GM23338 (cell line): ENCODE data around the gene OR5K2. TPM values are rescaled to one million over a fixed set of nuclear protein-coding genes. Genes with fewer than 3 reads are reported as not detected.

Experiments
- ATAC-seq: fragments of 200-7000 bp; cut with Tn5 transposase; 3 replicates; pipeline ENCODE4 v1.9.1; 2020
- DNase-seq: peaks from one replicate; pipeline ENCODE4 v3.0.0-alpha.2; 2015; ENCODE audit warnings: low spot score
- H2AFZ ChIP-seq: fragments of 200-600 bp; sonication (generic); 2 replicates; pipeline ENCODE4 v1.8.0; 2016; ENCODE audit warnings: antibody characterized with exemption, mild to moderate bottlenecking, moderate library complexity
- H3F3A ChIP-seq: fragments of 200-600 bp; sonication (generic); replicated peaks from 2 replicates; pipeline ENCODE4 v1.8.0; 2017; ENCODE audit warnings: antibody characterized with exemption, mixed run types, low read depth
- H3K27ac ChIP-seq: fragments of 200-600 bp; sonication (generic); 2 replicates; pipeline ENCODE4 v1.6.1; 2016; ENCODE audit warnings: low read depth
- H3K27me3 ChIP-seq: fragments of 200-600 bp; sonication (generic); 2 replicates; pipeline ENCODE4 v1.8.0; 2016; ENCODE audit warnings: mild to moderate bottlenecking, mixed run types, moderate library complexity; ENCODE audit not compliant: insufficient read depth
- H3K36me3 ChIP-seq: fragments of 200-600 bp; sonication (generic); 2 replicates; pipeline ENCODE4 v1.8.0; 2016; ENCODE audit warnings: mild to moderate bottlenecking; ENCODE audit not compliant: insufficient read depth
- H3K4me1 ChIP-seq: fragments of 200-600 bp; sonication (generic); 2 replicates; pipeline ENCODE4 v1.8.0; 2016; ENCODE audit warnings: mild to moderate bottlenecking, moderate library complexity; ENCODE audit not compliant: insufficient read depth
- H3K4me2 ChIP-seq: fragments of 200-600 bp; sonication (generic); 2 replicates; pipeline ENCODE4 v1.7.1; 2017; ENCODE audit warnings: mixed run types
- H3K4me3 ChIP-seq: fragments of 200-600 bp; sonication (generic); 2 replicates; pipeline ENCODE4 v1.6.1; 2016; ENCODE audit warnings: mixed run types
- H3K79me2 ChIP-seq: fragments of 200-600 bp; sonication (generic); replicated peaks from 2 replicates; pipeline ENCODE4 v1.8.0; 2017; ENCODE audit warnings: mild to moderate bottlenecking; ENCODE audit not compliant: insufficient read depth
- H3K9me2 ChIP-seq: fragments of 200-600 bp; sonication (generic); 2 replicates; pipeline ENCODE4 v1.8.0; 2017; ENCODE audit not compliant: insufficient read depth
- H4K20me1 ChIP-seq: fragments of 200-600 bp; sonication (generic); replicated peaks from 2 replicates; pipeline ENCODE4 v1.8.0; 2017; ENCODE audit warnings: mild to moderate bottlenecking; ENCODE audit not compliant: insufficient read depth
- H3K27ac Mint-ChIP-seq: 2 replicates; pipeline ENCODE4 v1.8.0; 2020; ENCODE audit warnings: inconsistent platforms, mild to moderate bottlenecking, moderate library complexity, mixed read lengths
- H3K27me3 Mint-ChIP-seq: 3 replicates; pipeline ENCODE4 v1.8.0; 2022; ENCODE audit warnings: low read depth, mild to moderate bottlenecking, moderate library complexity, mixed read lengths, inconsistent platforms; ENCODE audit not compliant: insufficient read depth, poor library complexity
- H3K36me3 Mint-ChIP-seq: 3 replicates; pipeline ENCODE4 v1.8.0; 2021; ENCODE audit warnings: low read depth, mild to moderate bottlenecking, inconsistent platforms, moderate library complexity, mixed read lengths
- H3K4me1 Mint-ChIP-seq: 3 replicates; pipeline ENCODE4 v1.8.0; 2020; ENCODE audit warnings: mild to moderate bottlenecking, inconsistent platforms, mixed read lengths
- H3K4me3 Mint-ChIP-seq: 3 replicates; pipeline ENCODE4 v1.8.0; 2021; ENCODE audit warnings: moderate library complexity, mild to moderate bottlenecking, inconsistent platforms, mixed read lengths
- H3K9me3 Mint-ChIP-seq: 3 replicates; pipeline ENCODE4 v1.8.0; 2020; ENCODE audit warnings: moderate library complexity, mild to moderate bottlenecking, inconsistent platforms, mixed read lengths
- CREB1 ChIP-seq: fragments of 250-450 bp; sonication (Bioruptor Pico); IDR thresholded peaks from 2 replicates; pipeline ENCODE4 v1.5.0; 2020; ENCODE audit warnings: low read depth, mild to moderate bottlenecking, moderate library complexity
- EZH2phosphoT487 ChIP-seq: fragments of 200-600 bp; sonication (generic); IDR thresholded peaks from one replicate; pipeline ENCODE4 v1.8.1; 2018; ENCODE audit warnings: antibody characterized with exemption; ENCODE audit not compliant: unreplicated experiment
- JUNB ChIP-seq: IDR thresholded peaks from one replicate; pipeline ENCODE4 v1.6.1; 2016; ENCODE audit warnings: antibody characterized with exemption; ENCODE audit not compliant: unreplicated experiment
- STAT1 ChIP-seq: IDR thresholded peaks from one replicate; pipeline ENCODE4 v1.6.1; 2016; ENCODE audit warnings: antibody characterized with exemption; ENCODE audit not compliant: unreplicated experiment
- ZNF114 ChIP-seq: fragments of 250-450 bp; sonication (Bioruptor Pico); IDR thresholded peaks from 2 replicates; pipeline ENCODE4 v1.5.0; 2020; ENCODE audit warnings: mild to moderate bottlenecking, moderate library complexity
- polyA plus RNA-seq: library from polyadenylated mRNA; unstranded; fragments of >200 nt; fragmentation: Nextera tagmentation; extraction: Ambion mirVana; gene quantifications from 2 replicates; pipeline ENCODE4 v1.2.1, GENCODE V29; 2016
- total RNA-seq: library from RNA; depleted of rRNA; stranded (reverse); fragments of >200 nt; shearing (Covaris generic); gene quantifications from 2 replicates; pipeline ENCODE4 v1.2.3, GENCODE V29; 2014
- TF ChIP-seq, protein P1 (sequence below): fragments of 250-450 bp; sonication (Bioruptor Pico); IDR thresholded peaks from 2 replicates; pipeline ENCODE4 v1.5.0; 2020; ENCODE audit warnings: mild to moderate bottlenecking, moderate library complexity
- TF ChIP-seq, protein P2 (sequence below): IDR thresholded peaks from 2 replicates; pipeline ENCODE4 v1.6.1; 2016; ENCODE audit warnings: antibody characterized with exemption
- TF ChIP-seq, protein P3 (sequence below), 2 experiments: fragments of 200-600 bp in 1 of 2; sonication (generic) in 1 of 2; conservative IDR thresholded peaks; 2 replicates each; pipeline versions ENCODE4 v1.5.1 to v1.6.1; 2016 to 2017; ENCODE audit warnings: antibody characterized with exemption in 2 of 2, low read depth in 2 of 2, mild to moderate bottlenecking in 2 of 2, moderate library complexity in 1 of 2
- TF ChIP-seq, protein P4 (sequence below): IDR thresholded peaks from one replicate; pipeline ENCODE4 v1.6.1; 2018; ENCODE audit warnings: antibody characterized with exemption; ENCODE audit not compliant: unreplicated experiment

OR5K2 gene
- total and polyA plus RNA-seq, 2 experiments from 2014 or later: not detected

DNA sequence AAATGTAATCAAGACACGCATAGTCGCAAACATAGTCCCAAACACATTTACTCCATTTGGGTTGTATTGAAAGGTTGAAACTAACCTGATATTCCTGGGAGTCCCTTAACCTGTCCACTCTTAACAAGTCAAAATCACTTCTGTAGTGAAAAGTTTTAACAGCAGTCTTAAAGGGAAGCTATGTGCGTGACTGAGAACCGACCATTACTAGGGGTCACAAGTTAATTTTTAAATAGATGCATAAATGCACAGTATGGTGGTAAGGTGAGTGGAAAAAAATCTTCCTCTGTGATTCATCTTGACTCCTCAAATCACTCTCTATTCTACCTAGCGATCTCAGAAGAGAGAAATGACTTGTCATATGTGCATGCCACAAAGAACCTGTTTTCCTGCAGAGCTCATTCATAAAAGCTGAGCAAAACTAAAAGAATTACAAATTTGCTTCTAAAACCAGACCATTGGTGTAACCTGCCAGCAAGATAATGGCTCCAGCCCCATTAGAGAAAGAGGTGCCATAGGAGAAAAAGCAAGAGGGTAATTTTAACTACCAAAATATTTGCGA lies 39.1 kb downstream of the OR5K2 start:
- no peaks in the 10 kb centered on the region for H3K4me1 Mint-ChIP-seq
- H3K4me3 Mint-ChIP-seq: no peak overlapping the region
- no peak overlapping the region for H3K27ac Mint-ChIP-seq
- DNase-seq: no peak
- H3K36me3 ChIP-seq: no peaks in the 10 kb centered on the region
- no peak overlapping the region for H3K4me3 ChIP-seq
- no peaks in the 10 kb centered on the region for H3K79me2 ChIP-seq
- no peak for ATAC-seq
- no peaks in the 10 kb centered on the region for H3K9me2 ChIP-seq
- H4K20me1 ChIP-seq: no peaks in the 10 kb centered on the region
- H3K27me3 Mint-ChIP-seq: peaks cover 2% of the 10 kb centered on the region
- no peaks in the 10 kb centered on the region for H3F3A ChIP-seq
- H3K36me3 Mint-ChIP-seq: no peaks in the 10 kb centered on the region
- TF ChIP-seq EZH2phosphoT487 (no peak), STAT1 (no peak), ZNF114 (CRISPR knock-in tag) (no peak), CREB1 (CRISPR knock-in tag) (no peak), JUNB (no peak)
- TF ChIP-seq, protein P1, sequence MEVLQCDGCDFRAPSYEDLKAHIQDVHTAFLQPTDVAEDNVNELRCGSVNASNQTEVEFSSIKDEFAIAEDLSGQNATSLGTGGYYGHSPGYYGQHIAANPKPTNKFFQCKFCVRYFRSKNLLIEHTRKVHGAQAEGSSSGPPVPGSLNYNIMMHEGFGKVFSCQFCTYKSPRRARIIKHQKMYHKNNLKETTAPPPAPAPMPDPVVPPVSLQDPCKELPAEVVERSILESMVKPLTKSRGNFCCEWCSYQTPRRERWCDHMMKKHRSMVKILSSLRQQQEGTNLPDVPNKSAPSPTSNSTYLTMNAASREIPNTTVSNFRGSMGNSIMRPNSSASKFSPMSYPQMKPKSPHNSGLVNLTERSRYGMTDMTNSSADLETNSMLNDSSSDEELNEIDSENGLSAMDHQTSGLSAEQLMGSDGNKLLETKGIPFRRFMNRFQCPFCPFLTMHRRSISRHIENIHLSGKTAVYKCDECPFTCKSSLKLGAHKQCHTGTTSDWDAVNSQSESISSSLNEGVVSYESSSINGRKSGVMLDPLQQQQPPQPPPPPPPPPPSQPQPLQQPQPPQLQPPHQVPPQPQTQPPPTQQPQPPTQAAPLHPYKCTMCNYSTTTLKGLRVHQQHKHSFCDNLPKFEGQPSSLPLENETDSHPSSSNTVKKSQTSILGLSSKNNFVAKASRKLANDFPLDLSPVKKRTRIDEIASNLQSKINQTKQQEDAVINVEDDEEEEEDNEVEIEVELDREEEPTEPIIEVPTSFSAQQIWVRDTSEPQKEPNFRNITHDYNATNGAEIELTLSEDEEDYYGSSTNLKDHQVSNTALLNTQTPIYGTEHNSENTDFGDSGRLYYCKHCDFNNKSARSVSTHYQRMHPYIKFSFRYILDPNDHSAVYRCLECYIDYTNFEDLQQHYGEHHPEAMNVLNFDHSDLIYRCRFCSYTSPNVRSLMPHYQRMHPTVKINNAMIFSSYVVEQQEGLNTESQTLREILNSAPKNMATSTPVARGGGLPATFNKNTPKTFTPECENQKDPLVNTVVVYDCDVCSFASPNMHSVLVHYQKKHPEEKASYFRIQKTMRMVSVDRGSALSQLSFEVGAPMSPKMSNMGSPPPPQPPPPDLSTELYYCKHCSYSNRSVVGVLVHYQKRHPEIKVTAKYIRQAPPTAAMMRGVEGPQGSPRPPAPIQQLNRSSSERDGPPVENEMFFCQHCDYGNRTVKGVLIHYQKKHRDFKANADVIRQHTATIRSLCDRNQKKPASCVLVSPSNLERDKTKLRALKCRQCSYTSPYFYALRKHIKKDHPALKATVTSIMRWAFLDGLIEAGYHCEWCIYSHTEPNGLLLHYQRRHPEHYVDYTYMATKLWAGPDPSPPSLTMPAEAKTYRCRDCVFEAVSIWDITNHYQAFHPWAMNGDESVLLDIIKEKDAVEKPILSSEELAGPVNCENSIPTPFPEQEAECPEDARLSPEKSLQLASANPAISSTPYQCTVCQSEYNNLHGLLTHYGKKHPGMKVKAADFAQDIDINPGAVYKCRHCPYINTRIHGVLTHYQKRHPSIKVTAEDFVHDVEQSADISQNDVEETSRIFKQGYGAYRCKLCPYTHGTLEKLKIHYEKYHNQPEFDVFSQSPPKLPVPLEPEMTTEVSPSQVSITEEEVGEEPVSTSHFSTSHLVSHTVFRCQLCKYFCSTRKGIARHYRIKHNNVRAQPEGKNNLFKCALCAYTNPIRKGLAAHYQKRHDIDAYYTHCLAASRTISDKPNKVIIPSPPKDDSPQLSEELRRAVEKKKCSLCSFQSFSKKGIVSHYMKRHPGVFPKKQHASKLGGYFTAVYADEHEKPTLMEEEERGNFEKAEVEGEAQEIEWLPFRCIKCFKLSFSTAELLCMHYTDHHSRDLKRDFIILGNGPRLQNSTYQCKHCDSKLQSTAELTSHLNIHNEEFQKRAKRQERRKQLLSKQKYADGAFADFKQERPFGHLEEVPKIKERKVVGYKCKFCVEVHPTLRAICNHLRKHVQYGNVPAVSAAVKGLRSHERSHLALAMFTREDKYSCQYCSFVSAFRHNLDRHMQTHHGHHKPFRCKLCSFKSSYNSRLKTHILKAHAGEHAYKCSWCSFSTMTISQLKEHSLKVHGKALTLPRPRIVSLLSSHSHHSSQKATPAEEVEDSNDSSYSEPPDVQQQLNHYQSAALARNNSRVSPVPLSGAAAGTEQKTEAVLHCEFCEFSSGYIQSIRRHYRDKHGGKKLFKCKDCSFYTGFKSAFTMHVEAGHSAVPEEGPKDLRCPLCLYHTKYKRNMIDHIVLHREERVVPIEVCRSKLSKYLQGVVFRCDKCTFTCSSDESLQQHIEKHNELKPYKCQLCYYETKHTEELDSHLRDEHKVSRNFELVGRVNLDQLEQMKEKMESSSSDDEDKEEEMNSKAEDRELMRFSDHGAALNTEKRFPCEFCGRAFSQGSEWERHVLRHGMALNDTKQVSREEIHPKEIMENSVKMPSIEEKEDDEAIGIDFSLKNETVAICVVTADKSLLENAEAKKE (CRISPR knock-in tag): no peak
- TF ChIP-seq, protein P2, sequence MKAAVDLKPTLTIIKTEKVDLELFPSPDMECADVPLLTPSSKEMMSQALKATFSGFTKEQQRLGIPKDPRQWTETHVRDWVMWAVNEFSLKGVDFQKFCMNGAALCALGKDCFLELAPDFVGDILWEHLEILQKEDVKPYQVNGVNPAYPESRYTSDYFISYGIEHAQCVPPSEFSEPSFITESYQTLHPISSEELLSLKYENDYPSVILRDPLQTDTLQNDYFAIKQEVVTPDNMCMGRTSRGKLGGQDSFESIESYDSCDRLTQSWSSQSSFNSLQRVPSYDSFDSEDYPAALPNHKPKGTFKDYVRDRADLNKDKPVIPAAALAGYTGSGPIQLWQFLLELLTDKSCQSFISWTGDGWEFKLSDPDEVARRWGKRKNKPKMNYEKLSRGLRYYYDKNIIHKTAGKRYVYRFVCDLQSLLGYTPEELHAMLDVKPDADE: no peak
- TF ChIP-seq, protein P3, sequence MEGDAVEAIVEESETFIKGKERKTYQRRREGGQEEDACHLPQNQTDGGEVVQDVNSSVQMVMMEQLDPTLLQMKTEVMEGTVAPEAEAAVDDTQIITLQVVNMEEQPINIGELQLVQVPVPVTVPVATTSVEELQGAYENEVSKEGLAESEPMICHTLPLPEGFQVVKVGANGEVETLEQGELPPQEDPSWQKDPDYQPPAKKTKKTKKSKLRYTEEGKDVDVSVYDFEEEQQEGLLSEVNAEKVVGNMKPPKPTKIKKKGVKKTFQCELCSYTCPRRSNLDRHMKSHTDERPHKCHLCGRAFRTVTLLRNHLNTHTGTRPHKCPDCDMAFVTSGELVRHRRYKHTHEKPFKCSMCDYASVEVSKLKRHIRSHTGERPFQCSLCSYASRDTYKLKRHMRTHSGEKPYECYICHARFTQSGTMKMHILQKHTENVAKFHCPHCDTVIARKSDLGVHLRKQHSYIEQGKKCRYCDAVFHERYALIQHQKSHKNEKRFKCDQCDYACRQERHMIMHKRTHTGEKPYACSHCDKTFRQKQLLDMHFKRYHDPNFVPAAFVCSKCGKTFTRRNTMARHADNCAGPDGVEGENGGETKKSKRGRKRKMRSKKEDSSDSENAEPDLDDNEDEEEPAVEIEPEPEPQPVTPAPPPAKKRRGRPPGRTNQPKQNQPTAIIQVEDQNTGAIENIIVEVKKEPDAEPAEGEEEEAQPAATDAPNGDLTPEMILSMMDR (conservative IDR thresholded peaks at IDR 0.05; ENCODE audit: low read depth in 2 of 2): no peak
- TF ChIP-seq, protein P4, sequence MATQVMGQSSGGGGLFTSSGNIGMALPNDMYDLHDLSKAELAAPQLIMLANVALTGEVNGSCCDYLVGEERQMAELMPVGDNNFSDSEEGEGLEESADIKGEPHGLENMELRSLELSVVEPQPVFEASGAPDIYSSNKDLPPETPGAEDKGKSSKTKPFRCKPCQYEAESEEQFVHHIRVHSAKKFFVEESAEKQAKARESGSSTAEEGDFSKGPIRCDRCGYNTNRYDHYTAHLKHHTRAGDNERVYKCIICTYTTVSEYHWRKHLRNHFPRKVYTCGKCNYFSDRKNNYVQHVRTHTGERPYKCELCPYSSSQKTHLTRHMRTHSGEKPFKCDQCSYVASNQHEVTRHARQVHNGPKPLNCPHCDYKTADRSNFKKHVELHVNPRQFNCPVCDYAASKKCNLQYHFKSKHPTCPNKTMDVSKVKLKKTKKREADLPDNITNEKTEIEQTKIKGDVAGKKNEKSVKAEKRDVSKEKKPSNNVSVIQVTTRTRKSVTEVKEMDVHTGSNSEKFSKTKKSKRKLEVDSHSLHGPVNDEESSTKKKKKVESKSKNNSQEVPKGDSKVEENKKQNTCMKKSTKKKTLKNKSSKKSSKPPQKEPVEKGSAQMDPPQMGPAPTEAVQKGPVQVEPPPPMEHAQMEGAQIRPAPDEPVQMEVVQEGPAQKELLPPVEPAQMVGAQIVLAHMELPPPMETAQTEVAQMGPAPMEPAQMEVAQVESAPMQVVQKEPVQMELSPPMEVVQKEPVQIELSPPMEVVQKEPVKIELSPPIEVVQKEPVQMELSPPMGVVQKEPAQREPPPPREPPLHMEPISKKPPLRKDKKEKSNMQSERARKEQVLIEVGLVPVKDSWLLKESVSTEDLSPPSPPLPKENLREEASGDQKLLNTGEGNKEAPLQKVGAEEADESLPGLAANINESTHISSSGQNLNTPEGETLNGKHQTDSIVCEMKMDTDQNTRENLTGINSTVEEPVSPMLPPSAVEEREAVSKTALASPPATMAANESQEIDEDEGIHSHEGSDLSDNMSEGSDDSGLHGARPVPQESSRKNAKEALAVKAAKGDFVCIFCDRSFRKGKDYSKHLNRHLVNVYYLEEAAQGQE: no peak
- H3K4me2 ChIP-seq: no peak overlapping the region
- no peaks in the 10 kb centered on the region for H3K9me3 Mint-ChIP-seq
- no peaks in the 10 kb centered on the region for H3K27me3 ChIP-seq
- no peaks in the 10 kb centered on the region for H3K4me1 ChIP-seq
- H3K27ac ChIP-seq: no peak overlapping the region
- H2AFZ ChIP-seq: peak overlapping the region; percentile 40; the same call in 1 of the 2 replicates
